Stimulated activated CD8-positive, alpha-beta memory T cell treated with anti-CD3 and anti-CD28 coated beads, Interleukin-15, amount 100 ng/mL, for 24 hours (primary cell): Measurements from ENCODE around the gene VPS51.
A peak's percentile ranks its signal among the peaks of the same experiment; 100 is the strongest.

Experiments used
- DNase-seq: peaks from one replicate; pipeline ENCODE4 v3.0.0-alpha.2; 2020; ENCODE audit warnings: low read depth

The VPS51 gene

GRCh38 chr11:65119670-65119995 is 23.6 kb downstream of the VPS51 start:
- DNase-seq: no peak

DNA sequence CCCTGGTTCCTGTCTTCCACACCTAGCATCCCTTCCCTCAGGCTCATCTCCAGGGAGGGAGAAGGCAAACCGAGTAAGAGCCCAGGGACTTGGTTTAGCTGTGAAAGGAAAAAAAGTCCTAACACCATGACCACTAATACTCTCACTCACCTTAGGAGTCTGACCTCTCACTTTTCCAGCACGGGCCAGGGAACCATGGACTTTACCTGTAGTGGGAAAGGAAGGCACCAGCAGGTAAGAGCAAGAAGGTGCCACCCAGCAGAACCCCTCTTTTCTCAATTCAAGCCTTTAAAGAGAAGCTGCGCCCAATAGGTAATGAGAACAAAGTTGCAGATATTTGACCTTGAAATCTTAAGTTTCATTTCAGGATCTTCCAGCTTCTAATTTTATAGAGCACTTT is 24.8 kb downstream of the VPS51 start:
- DNase-seq: no peak

- DNase-seq: no peak
These were observed 25.4 kb downstream of the VPS51 start for GRCh38 chr11:65121447-65121864.

- peak; percentile 93 for DNase-seq
These were observed 26.1 kb downstream of the VPS51 start, which contains the start of the genes FAU and MRPL49 for GRCh38 chr11:65121865-65122696. FAU (minus strand) TSS chr11:65122134; CDS start chr11:65121813, 321 bp downstream. MRPL49 (plus strand) TSS chr11:65122321; CDS start chr11:65122347, 26 bp downstream.

DNA sequence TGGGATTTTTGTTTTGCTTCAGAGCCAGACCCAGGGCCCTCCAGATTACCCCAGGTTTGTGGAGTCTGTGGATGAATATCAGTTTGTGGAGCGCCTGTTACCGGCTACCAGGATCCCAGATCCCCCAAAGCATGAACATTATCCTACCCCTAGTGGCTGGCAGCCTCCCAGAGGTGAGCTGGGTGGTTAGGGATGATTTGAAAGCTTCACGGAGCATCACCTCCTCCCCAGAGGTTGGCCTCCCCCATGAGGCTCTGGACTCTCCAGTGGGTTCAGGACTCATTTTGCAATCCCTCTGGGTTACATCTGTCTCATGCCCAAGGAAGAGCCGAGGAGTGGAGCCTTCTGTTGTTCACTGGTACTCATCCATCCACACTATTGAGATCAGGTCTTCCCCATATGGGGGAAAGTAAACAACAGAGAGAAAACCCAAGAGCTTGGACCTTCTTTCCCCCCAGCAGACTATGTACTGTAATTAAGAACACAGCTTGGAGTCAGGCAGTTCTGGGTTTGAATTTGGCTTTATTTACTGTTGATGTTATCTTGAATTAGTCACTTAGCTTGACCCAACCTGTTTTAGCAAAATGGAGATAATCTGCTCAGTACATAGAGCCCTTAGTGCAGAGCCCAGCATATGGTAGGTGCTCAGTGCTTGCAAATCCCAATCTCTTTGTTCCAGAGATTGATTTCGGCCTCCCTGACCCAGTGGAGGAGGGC is 28.6 kb downstream of the VPS51 start:
- no peak for DNase-seq

GRCh38 chr11:65125197-65126056 is 29.4 kb downstream of the VPS51 start:
- DNase-seq: no peak

GRCh38 chr11:65126624-65127274 is 30.7 kb downstream of the VPS51 start:
- no peak for DNase-seq

- no peak for DNase-seq
These were observed 31.6 kb downstream of the VPS51 start for GRCh38 chr11:65127473-65128181.

- no peak for DNase-seq
These were observed 32.5 kb downstream of the VPS51 start for GRCh38 chr11:65128182-65129145.

DNA sequence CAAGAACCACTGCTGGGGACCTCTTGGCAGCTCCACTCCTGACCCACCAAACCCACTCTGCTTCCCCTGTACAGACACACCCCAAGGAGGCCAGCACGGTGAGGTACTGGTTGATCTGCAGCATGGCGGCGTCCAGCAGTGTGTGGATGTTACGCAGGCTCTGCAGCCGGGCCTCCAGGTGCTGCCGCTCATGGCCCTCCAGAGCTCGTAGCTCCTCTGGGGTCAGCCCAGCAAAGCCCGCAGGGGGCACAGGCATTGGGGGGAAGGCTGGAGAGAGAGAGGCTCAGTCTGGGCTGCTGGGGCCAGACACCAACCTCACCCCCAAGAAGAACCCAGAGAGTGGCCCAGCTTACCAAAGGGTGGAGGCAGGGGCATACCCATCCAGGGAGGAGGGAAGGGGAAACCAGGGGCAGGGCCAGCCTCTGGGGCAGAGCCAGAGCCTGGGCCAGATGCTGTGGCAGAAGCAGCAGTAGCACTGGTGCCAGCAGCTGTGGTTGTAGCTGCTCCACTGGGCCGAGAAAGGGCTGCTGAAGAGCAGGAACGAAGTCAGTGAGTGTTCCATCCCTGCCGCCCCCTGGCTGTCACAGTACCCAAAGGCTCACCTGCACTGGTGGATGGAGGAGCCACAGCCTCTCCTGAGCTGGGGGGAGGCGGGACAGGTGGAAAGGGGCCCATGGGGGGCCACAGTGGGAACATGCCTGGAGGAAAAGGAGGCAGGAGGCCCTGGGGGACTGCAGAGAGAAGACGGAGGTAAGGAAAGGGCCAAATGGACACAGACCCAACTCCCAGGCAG is 33.8 kb downstream of the VPS51 start:
- DNase-seq: no peak

GRCh38 chr11:65130631-65131416 is 34.8 kb downstream of the VPS51 start:
- no peak for DNase-seq

DNA sequence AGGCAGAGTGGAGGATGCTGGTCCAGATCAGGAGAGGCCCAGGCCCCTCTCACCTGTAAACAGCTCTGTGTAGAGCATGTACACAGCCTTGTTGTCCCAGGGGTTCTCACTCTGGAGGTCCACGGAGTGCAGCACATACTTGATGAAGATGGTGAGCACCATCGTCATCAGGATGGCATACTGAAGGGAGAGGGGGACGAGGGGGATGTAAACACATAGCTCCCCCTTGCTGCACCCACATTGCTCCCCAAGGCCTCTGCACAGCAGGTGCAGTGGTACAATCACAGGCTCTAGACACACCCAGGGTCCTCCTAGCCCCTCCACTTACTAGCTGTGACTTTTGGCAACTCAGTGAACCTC is 35.4 kb downstream of the VPS51 start:
- DNase-seq: no peak

GRCh38 chr11:65131895-65132237 is 35.9 kb downstream of the VPS51 start:
- DNase-seq: no peak

GRCh38 chr11:65132238-65132987 is 36.4 kb downstream of the VPS51 start:
- DNase-seq: no peak

- no peak for DNase-seq
These were observed 37.1 kb downstream of the VPS51 start for GRCh38 chr11:65132988-65133700.

- DNase-seq: no peak
These were observed 37.7 kb downstream of the VPS51 start for GRCh38 chr11:65133724-65134123.
